D721Med (cell line): Measurements from ENCODE around the gene ARRB1.

Source experiments
- DNase-seq: peaks from one replicate; pipeline ENCODE4 v3.0.0; 2011; ENCODE audit warnings: low spot score; ENCODE audit not compliant: insufficient read length
- FAIRE-seq: peaks from 2 replicates; lab custom pipeline; 2011; peaks lifted over from hg19 to GRCh38; lab: Jason Lieb, UNC
- CTCF ChIP-seq: IDR thresholded peaks from 2 replicates; pipeline ENCODE4 v1.5.1; 2012; ENCODE audit warnings: mild to moderate bottlenecking, control low read depth; ENCODE audit not compliant: insufficient read depth; ENCODE audit errors: missing control alignments

The ARRB1 gene

GRCh38 chr11:75262436-75262835 is 89.0 kb downstream of the ARRB1 start:
- FAIRE-seq (no peak), DNase-seq (no peak)
- TF ChIP-seq CTCF, result no peak

- no peak for TF ChIP-seq CTCF
- no peak for DNase-seq
- FAIRE-seq, result no peak
Observed at GRCh38 chr11:75261902-75262361, 89.5 kb downstream of the ARRB1 start.

GRCh38 chr11:75260396-75261170 is 90.9 kb downstream of the ARRB1 start:
- TF ChIP-seq CTCF, result no peak
- FAIRE-seq, result no peak
- DNase-seq, result no peak

- DNase-seq (no peak), FAIRE-seq (no peak)
- TF ChIP-seq CTCF, result no peak
Observed at GRCh38 chr11:75254326-75254725, 97.1 kb downstream of the ARRB1 start.

- TF ChIP-seq CTCF, result no peak
- no peak for DNase-seq
- FAIRE-seq, result no peak
Observed at GRCh38 chr11:75249704-75250103, 101.8 kb downstream of the ARRB1 start.

GRCh38 chr11:75248924-75249256 is 102.6 kb downstream of the ARRB1 start:
- DNase-seq (no peak), FAIRE-seq (no peak)
- TF ChIP-seq CTCF, result no peak

- DNase-seq, result no peak
- no peak for FAIRE-seq
- no peak for TF ChIP-seq CTCF
Observed at GRCh38 chr11:75246671-75247350, 104.7 kb downstream of the ARRB1 start.
